NT2/D1 (cell line): ENCODE data around the gene KRTAP4-16.
"Not testable (repeated sequence)": the region's sequence is repeated elsewhere in the genome, so short reads cannot be mapped to it uniquely, and the experiment has no call there.

Experiments
- DNase-seq: peaks from one replicate; pipeline ENCODE4 v3.0.0-alpha.2; 2011; ENCODE audit warnings: low read depth, low spot score
- H3K27me3 ChIP-seq: 2 replicates; pipeline ENCODE4 v1.6.0; 2011; ENCODE audit warnings: mild to moderate bottlenecking; ENCODE audit not compliant: insufficient read length, insufficient read depth
- H3K36me3 ChIP-seq: 2 replicates; pipeline ENCODE4 v1.6.1; 2011; ENCODE audit warnings: mild to moderate bottlenecking, low read length, mixed read lengths; ENCODE audit not compliant: insufficient read depth, insufficient read length
- H3K4me1 ChIP-seq: 2 replicates; pipeline ENCODE4 v1.5.1; 2011; ENCODE audit not compliant: insufficient read depth, insufficient read length
- H3K4me3 ChIP-seq: 2 replicates; pipeline ENCODE4 v1.5.1; 2011; ENCODE audit warnings: low read depth; ENCODE audit not compliant: insufficient read length
- H3K9ac ChIP-seq: 2 replicates; pipeline ENCODE4 v1.6.0; 2011; ENCODE audit warnings: low read depth; ENCODE audit not compliant: insufficient read length
- H3K9me3 ChIP-seq: 2 replicates; pipeline ENCODE4 v1.5.1; 2011; ENCODE audit warnings: mild to moderate bottlenecking, low read length; ENCODE audit not compliant: insufficient read depth
- SUZ12 ChIP-seq: IDR thresholded peaks from 2 replicates; pipeline ENCODE4 v1.6.1; 2011; ENCODE audit not compliant: insufficient read length, insufficient read depth; ENCODE audit errors: extremely low read depth
- YY1 ChIP-seq: IDR thresholded peaks from 2 replicates; pipeline ENCODE4 v1.6.1; 2011; ENCODE audit not compliant: insufficient read length, insufficient read depth
- ZNF274 ChIP-seq: IDR thresholded peaks from 2 replicates; pipeline ENCODE4 v1.6.1; 2011; ENCODE audit warnings: mild to moderate bottlenecking, low read depth, low read length

The KRTAP4-16 gene

GRCh38 chr17:41126412-41126811 is 24.4 kb upstream of the KRTAP4-16 start:
- no peaks in the 10 kb centered on the region for H3K27me3 ChIP-seq

GRCh38 chr17:41125064-41125463 is 23.1 kb upstream of the KRTAP4-16 start:
- H3K27me3 ChIP-seq, result no peaks in the 10 kb centered on the region
- TF ChIP-seq ZNF274 (no peak), YY1 (no peak), SUZ12 (no peak)

More at GRCh38 chr17:41126412-41126811, 24.4 kb upstream of the KRTAP4-16 start:
- no peak for TF ChIP-seq SUZ12
- no peak for TF ChIP-seq YY1
- TF ChIP-seq ZNF274, result no peak
- DNase-seq, result no peak
- Histone ChIP-seq H3K4me3 (no peak overlapping the region), H3K9me3 (no peaks in the 10 kb centered on the region), H3K9ac (no peak overlapping the region), H3K4me1 (no peaks in the 10 kb centered on the region), H3K36me3 (no peaks in the 10 kb centered on the region)

GRCh38 chr17:41123991-41124371 is 22.0 kb upstream of the KRTAP4-16 start, which contains the start of gene KRTAP4-12:
Gene KRTAP4-12 (minus strand): TSS chr17:41124182. CDS start chr17:41124122, 60 bp downstream.
- H3K9ac ChIP-seq, H3K27me3 ChIP-seq, H3K4me3 ChIP-seq, H3K9me3 ChIP-seq, H3K4me1 ChIP-seq, DNase-seq, H3K36me3 ChIP-seq: not testable (repeated sequence)

More at GRCh38 chr17:41125064-41125463, 23.1 kb upstream of the KRTAP4-16 start:
- no peaks in the 10 kb centered on the region for H3K9me3 ChIP-seq
- no peak overlapping the region for H3K4me3 ChIP-seq
- H3K4me1 ChIP-seq, result no peaks in the 10 kb centered on the region
- no peak for DNase-seq
- no peak overlapping the region for H3K9ac ChIP-seq
- no peaks in the 10 kb centered on the region for H3K36me3 ChIP-seq

- not testable (repeated sequence) for H3K4me1 ChIP-seq, H3K27me3 ChIP-seq, H3K9me3 ChIP-seq, DNase-seq, H3K4me3 ChIP-seq, H3K9ac ChIP-seq, H3K36me3 ChIP-seq
Measured at GRCh38 chr17:41123292-41123990, 21.4 kb upstream of the KRTAP4-16 start.

- H3K9ac ChIP-seq, result no peak overlapping the region
- no peak for TF ChIP-seq SUZ12
- TF ChIP-seq ZNF274, result no peak
- no peak for TF ChIP-seq YY1
- H3K36me3 ChIP-seq, result no peaks in the 10 kb centered on the region
- H3K4me3 ChIP-seq, result no peak overlapping the region
- no peaks in the 10 kb centered on the region for H3K4me1 ChIP-seq
- no peaks in the 10 kb centered on the region for H3K9me3 ChIP-seq
- H3K27me3 ChIP-seq, result no peaks in the 10 kb centered on the region
- no peak for DNase-seq
Measured at GRCh38 chr17:41121742-41122141, 19.7 kb upstream of the KRTAP4-16 start.

- H3K27me3 ChIP-seq, H3K9me3 ChIP-seq, H3K4me1 ChIP-seq, H3K36me3 ChIP-seq, H3K9ac ChIP-seq, DNase-seq, H3K4me3 ChIP-seq: not testable (repeated sequence)
Measured at GRCh38 chr17:41119696-41120690, 18.0 kb upstream of the KRTAP4-16 start.

GRCh38 chr17:41118721-41119120 is 16.7 kb upstream of the KRTAP4-16 start:
- no peaks in the 10 kb centered on the region for H3K27me3 ChIP-seq
- H3K9ac ChIP-seq, result no peak overlapping the region
- H3K4me1 ChIP-seq, result peaks cover 2% of the 10 kb centered on the region
- no peak for DNase-seq
- H3K9me3 ChIP-seq, result peaks cover 9% of the 10 kb centered on the region; the same call in 1 of the 2 replicates
- H3K4me3 ChIP-seq, result no peak overlapping the region
- TF ChIP-seq YY1, result no peak
- no peaks in the 10 kb centered on the region for H3K36me3 ChIP-seq

GRCh38 chr17:41117846-41118386 is 15.9 kb upstream of the KRTAP4-16 start, which contains the start of gene KRTAP4-11:
Gene KRTAP4-11 (minus strand): TSS chr17:41118373. CDS start chr17:41118315, 58 bp downstream.
- H3K4me1 ChIP-seq, H3K4me3 ChIP-seq, DNase-seq, H3K9ac ChIP-seq, H3K27me3 ChIP-seq, H3K36me3 ChIP-seq: not testable (repeated sequence)
- H3K9me3 ChIP-seq, result peaks cover 17% of the 10 kb centered on the region
